Hepatocyte (in vitro differentiated cells): ENCODE results near the gene PPP1R13L. TPM values are rescaled to one million over a fixed set of nuclear protein-coding genes. Genes with fewer than 3 reads are reported as not detected.

Experiments used
- DNase-seq: peaks from one replicate; pipeline ENCODE4 v3.0.0-alpha.2; 2016; ENCODE audit warnings: low spot score
- H2AFZ ChIP-seq: fragments of 200-600 bp; sonication (generic); 2 replicates; pipeline ENCODE4 v1.6.0; 2016; ENCODE audit warnings: antibody characterized with exemption, mild to moderate bottlenecking
- H3K27ac ChIP-seq: fragments of 200-600 bp; sonication (generic); 2 replicates; pipeline ENCODE4 v1.5.1; 2016; ENCODE audit warnings: mild to moderate bottlenecking
- H3K27me3 ChIP-seq: fragments of 200-600 bp; sonication (generic); 2 replicates; pipeline ENCODE4 v1.6.1; 2016
- H3K36me3 ChIP-seq: fragments of 200-600 bp; sonication (generic); replicated peaks from 2 replicates; pipeline ENCODE4 v1.5.1; 2016; ENCODE audit warnings: low read depth; ENCODE audit not compliant: insufficient read depth
- H3K4me1 ChIP-seq: fragments of 200-600 bp; sonication (generic); 2 replicates; pipeline ENCODE4 v1.5.1; 2016; ENCODE audit warnings: mild to moderate bottlenecking, moderate library complexity; ENCODE audit not compliant: insufficient read depth
- H3K4me2 ChIP-seq: fragments of 200-600 bp; sonication (generic); 2 replicates; pipeline ENCODE4 v1.6.0; 2016
- H3K4me3 ChIP-seq: fragments of 200-600 bp; sonication (generic); 2 replicates; pipeline ENCODE4 v1.5.1; 2016; ENCODE audit warnings: mild to moderate bottlenecking
- H3K79me2 ChIP-seq: fragments of 200-600 bp; sonication (generic); 2 replicates; pipeline ENCODE4 v1.6.0; 2017; ENCODE audit warnings: mild to moderate bottlenecking
- H3K9me2 ChIP-seq: fragments of 200-600 bp; sonication (generic); replicated peaks from 2 replicates; pipeline ENCODE4 v1.6.0; 2017; ENCODE audit warnings: mild to moderate bottlenecking; ENCODE audit not compliant: insufficient read depth
- H3K9me3 ChIP-seq: fragments of 200-600 bp; sonication (generic); 2 replicates; pipeline ENCODE4 v1.5.1; 2016; ENCODE audit warnings: low read depth, mild to moderate bottlenecking
- H4K20me1 ChIP-seq: fragments of 200-600 bp; sonication (generic); 2 replicates; pipeline ENCODE4 v1.6.0; 2016; ENCODE audit warnings: mild to moderate bottlenecking; ENCODE audit not compliant: insufficient read depth, poor library complexity, severe bottlenecking
- EZH2 ChIP-seq: fragments of 200-600 bp; sonication (generic); IDR thresholded peaks from 2 replicates; pipeline ENCODE4 v1.6.1; 2016; ENCODE audit warnings: antibody characterized with exemption, mild to moderate bottlenecking, borderline replicate concordance
- EZH2phosphoT487 ChIP-seq: fragments of 200-600 bp; sonication (generic); IDR thresholded peaks from one replicate; pipeline ENCODE4 v1.6.1; 2018; ENCODE audit warnings: antibody characterized with exemption, mild to moderate bottlenecking, low read depth, moderate library complexity; ENCODE audit not compliant: unreplicated experiment, severe bottlenecking
- WGBS: methylation state at CpG from one replicate; pipeline ENCODE4 v1.1.6; 2016; ENCODE audit warnings: low lambda C conversion rate; ENCODE audit errors: missing lambda C conversion rate; 5-methylcytosine and 5-hydroxymethylcytosine counted together
- polyA plus RNA-seq: library from polyadenylated mRNA; unstranded; fragments of >200 nt; fragmentation: Nextera tagmentation; extraction: Ambion mirVana; gene quantifications from 2 replicates; pipeline ENCODE4 v1.2.1, GENCODE V29; 2016
- total RNA-seq: library from RNA; depleted of rRNA; stranded (reverse); fragments of >200 nt; gene quantifications from 2 replicates; pipeline ENCODE4 v1.2.3, GENCODE V29; 2014
- TF ChIP-seq, protein P1 (sequence below): fragments of 200-600 bp; sonication (generic); IDR thresholded peaks from 2 replicates; pipeline ENCODE4 v1.5.1; 2016; ENCODE audit warnings: antibody characterized with exemption, mild to moderate bottlenecking; ENCODE audit not compliant: poor library complexity

The PPP1R13L gene
- total and polyA plus RNA-seq, 2 experiments from 2014 or later = 8.7 to 14.8 TPM

DNA sequence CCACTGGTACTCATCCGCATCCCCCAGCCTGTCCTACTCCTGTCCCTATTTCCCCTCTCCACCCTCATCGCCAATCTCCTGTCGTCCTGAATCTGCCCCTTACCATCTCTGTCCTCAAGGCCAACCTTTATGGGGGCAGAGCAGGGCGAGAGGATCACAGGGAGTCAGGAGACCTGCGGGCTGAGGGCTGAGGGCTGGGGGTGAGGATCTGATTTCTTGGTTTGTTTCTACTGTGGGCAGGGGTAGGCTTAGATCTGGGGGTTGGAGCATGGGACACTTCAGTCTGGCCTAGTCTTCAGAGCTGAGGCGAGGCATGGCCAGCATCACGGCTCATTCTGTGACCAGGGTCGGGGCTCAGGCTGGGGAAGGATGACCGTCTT, 35.4 kb upstream of the PPP1R13L start:
- Histone ChIP-seq H3K36me3 (no peaks in the 10 kb centered on the region), H3K79me2 (no peaks in the 10 kb centered on the region), H3K4me3 (peak overlapping the region; percentile 76), H3K4me1 (peaks cover 18% of the 10 kb centered on the region), H3K4me2 (peak overlapping the region; percentile 74), H3K9me2 (no peaks in the 10 kb centered on the region), H3K9me3 (no peaks in the 10 kb centered on the region), H3K27me3 (no peaks in the 10 kb centered on the region), H3K27ac (peak overlapping the region; percentile 87), H2AFZ (peak overlapping the region; percentile 53), H4K20me1 (no peaks in the 10 kb centered on the region)
- TF ChIP-seq EZH2phosphoT487 (no peak), EZH2 (no peak)
- TF ChIP-seq, protein P1, sequence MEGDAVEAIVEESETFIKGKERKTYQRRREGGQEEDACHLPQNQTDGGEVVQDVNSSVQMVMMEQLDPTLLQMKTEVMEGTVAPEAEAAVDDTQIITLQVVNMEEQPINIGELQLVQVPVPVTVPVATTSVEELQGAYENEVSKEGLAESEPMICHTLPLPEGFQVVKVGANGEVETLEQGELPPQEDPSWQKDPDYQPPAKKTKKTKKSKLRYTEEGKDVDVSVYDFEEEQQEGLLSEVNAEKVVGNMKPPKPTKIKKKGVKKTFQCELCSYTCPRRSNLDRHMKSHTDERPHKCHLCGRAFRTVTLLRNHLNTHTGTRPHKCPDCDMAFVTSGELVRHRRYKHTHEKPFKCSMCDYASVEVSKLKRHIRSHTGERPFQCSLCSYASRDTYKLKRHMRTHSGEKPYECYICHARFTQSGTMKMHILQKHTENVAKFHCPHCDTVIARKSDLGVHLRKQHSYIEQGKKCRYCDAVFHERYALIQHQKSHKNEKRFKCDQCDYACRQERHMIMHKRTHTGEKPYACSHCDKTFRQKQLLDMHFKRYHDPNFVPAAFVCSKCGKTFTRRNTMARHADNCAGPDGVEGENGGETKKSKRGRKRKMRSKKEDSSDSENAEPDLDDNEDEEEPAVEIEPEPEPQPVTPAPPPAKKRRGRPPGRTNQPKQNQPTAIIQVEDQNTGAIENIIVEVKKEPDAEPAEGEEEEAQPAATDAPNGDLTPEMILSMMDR = no peak
- DNase-seq = no peak
- WGBS = 57% methylated on average over 8 of the region's 9 CpGs

GRCh38 chr19:45439569-45440258, 34.8 kb upstream of the PPP1R13L start:
- Histone ChIP-seq H3K4me2 (peak overlapping the region; percentile 74), H3K27me3 (no peaks in the 10 kb centered on the region), H3K27ac (peak overlapping the region; percentile 87), H2AFZ (peak overlapping the region; percentile 53), H3K36me3 (no peaks in the 10 kb centered on the region), H3K4me3 (peak overlapping the region; percentile 76), H3K9me3 (no peaks in the 10 kb centered on the region), H4K20me1 (no peaks in the 10 kb centered on the region), H3K79me2 (no peaks in the 10 kb centered on the region), H3K9me2 (no peaks in the 10 kb centered on the region), H3K4me1 (peaks cover 15% of the 10 kb centered on the region)
- TF ChIP-seq EZH2 = no peak
- TF ChIP-seq, protein P1 = peak; percentile 97
- WGBS = 0% methylated on average over 34 of the region's 78 CpGs
- DNase-seq = peak; percentile 91

GRCh38 chr19:45439190-45439568, 34.3 kb upstream of the PPP1R13L start:
- no peak for TF ChIP-seq EZH2phosphoT487
- TF ChIP-seq EZH2 = no peak
- TF ChIP-seq, protein P1 = no peak
- Histone ChIP-seq H3K79me2 (no peaks in the 10 kb centered on the region), H3K4me1 (peaks cover 12% of the 10 kb centered on the region), H3K27ac (peak overlapping the region; percentile 87), H3K4me2 (peak overlapping the region; percentile 74), H3K9me2 (no peaks in the 10 kb centered on the region), H3K9me3 (no peaks in the 10 kb centered on the region), H4K20me1 (no peaks in the 10 kb centered on the region), H3K27me3 (no peaks in the 10 kb centered on the region), H3K36me3 (no peaks in the 10 kb centered on the region), H3K4me3 (no peak overlapping the region), H2AFZ (peak overlapping the region; percentile 53)
- DNase-seq = no peak
- 38% methylated on average over 10 of the region's 10 CpGs for WGBS
